ENCODE measurements around the gene LRRC75B. TPM values are rescaled to one million over a fixed set of nuclear protein-coding genes. Genes with fewer than 3 reads are reported as not detected.

Gene LRRC75B
- total and polyA plus RNA-seq, 2 donors (not counting 3 experiments of a cell fraction or from before 2014, with no cell fraction given) = 8.9 to 15.0 TPM

DNA sequence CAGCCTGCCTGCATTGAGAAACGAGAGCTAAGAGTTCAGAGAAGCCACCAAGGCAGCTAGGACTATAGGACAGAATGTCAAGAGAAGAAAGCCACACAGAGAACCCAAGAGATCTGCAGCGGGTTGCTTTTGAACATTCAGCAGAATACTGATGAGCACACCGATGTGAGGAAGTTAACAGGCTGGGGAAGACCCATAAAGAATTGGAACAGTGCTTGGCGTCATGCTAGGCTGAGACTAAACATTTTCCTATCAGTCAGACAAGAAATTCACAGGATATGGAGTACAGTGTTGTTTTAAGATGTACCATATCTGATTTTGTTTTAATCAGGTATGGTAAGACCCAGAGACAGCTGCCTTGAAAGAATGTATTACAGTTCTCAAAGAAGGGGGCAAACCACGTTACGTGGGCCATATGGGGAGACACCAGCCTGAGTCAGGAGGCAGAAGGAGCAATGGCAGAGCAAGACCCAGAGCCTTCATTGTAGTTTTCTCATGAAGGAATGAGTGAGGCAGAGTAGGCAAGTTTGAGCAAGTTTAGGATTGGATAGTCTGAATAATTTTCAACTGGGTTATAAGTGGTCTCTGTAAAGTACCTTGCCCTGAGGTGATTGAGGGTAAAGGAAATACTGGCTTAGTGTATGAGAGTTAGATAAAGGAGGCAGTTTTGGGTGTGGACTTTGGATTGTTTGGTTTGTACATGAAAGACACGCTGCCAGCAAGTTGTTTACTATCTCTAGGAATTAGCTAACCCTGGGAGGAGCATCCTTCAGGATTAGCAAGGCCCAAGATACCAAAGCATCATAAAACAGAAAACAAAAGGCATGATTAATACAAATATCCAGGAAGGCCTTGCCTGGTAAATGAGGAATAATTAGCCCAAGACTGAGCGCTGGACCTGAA is 14.3 kb downstream of the LRRC75B start:
- ChIA-PET POLR2A (no interaction called here), CTCF (no interaction called here)
- Histone ChIP-seq H3K27me3 (ENCODE audit: control insufficient read depth in 2 of 2, insufficient read depth in 2 of 2, low read length in 2 of 2) (no peaks in the 10 kb centered on the region), H3K4me1 (ENCODE audit: control insufficient read depth, extremely low read depth, insufficient read depth, low read length) (no peaks in the 10 kb centered on the region), H3K9me1 (replicated peaks; ENCODE audit: control insufficient read depth, extremely low read depth, insufficient read depth, low read length) (no peaks in the 10 kb centered on the region), H3K4me2 (ENCODE audit: insufficient read depth, low read length) (no peak overlapping the region), H3K4me3 (replicated peaks in 1 of 3; ENCODE audit: insufficient read depth in 1 of 3, low read depth in 1 of 3, low read length in 3 of 3) (no peak overlapping the region), H3K9me3 (replicated peaks; ENCODE audit: control insufficient read depth, insufficient read depth, low read length) (no peaks in the 10 kb centered on the region), H4K20me1 (replicated peaks; ENCODE audit: control insufficient read depth, extremely low read depth, insufficient read depth, low read length) (no peaks in the 10 kb centered on the region), H2AFZ (ENCODE audit: low read depth, low read length) (no peak overlapping the region), H3K36me3 (ENCODE audit: control insufficient read depth in 2 of 2, extremely low read depth in 1 of 2, insufficient read depth in 2 of 2, low read length in 2 of 2) (peaks cover 0 to 2% of the 10 kb centered on the region in 2 experiments), H3K27ac (ENCODE audit: insufficient read depth, low read depth, low read length) (no peak overlapping the region), H3K79me2 (ENCODE audit: control insufficient read depth, insufficient read depth, low read length) (no peaks in the 10 kb centered on the region), H3K9ac (replicated peaks; ENCODE audit: extremely low read depth, insufficient read depth, low read length) (no peak overlapping the region)
- DNase-seq (ENCODE audit: low read depth, low spot score) (no peak), FAIRE-seq (no peak)
- intact Hi-C loops (cut with micrococcal nuclease) = no loop called here
- no TSS peak for BruUV-seq (replicated peaks)
- dilution Hi-C loops (cut with MboI; ENCODE audit: extremely low pct_ligation_motif_present, low sequenced_read_pairs) = no loop called here
- no peak for TF ChIP-seq MAX (IDR thresholded peaks at IDR 0.05; ENCODE audit: insufficient read depth, insufficient read length)
- no peak for TF ChIP-seq FOS (IDR thresholded peaks at IDR 0.05; ENCODE audit: borderline replicate concordance, insufficient read depth, low read length)
- TF ChIP-seq MYC (IDR thresholded peaks at IDR 0.05; ENCODE audit: low read depth, low read length) = no peak

DNA sequence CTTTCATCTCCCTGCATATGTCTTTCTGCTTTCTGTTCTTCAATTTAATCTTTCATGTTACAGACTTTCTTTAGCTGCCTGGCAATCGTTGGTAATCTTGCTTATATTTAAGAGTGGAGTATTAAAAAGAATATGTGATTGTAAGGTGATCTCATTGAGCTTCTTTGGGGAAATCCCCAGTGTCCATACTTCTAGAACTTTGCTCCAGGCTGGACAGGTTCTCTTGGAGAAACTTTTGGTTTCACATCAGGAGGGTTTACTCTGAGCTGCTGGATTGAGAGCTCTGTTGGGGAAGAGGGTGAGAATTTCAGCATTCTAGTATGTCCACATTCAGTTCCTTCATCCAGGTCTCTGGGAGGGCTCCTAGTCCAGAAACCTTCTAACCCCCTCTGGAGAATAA is 16.1 kb downstream of the LRRC75B start:
- Histone ChIP-seq H3K9me1 (replicated peaks; ENCODE audit: control insufficient read depth, extremely low read depth, insufficient read depth, low read length) (no peaks in the 10 kb centered on the region), H3K79me2 (ENCODE audit: control insufficient read depth, insufficient read depth, low read length) (no peaks in the 10 kb centered on the region), H3K9ac (replicated peaks; ENCODE audit: extremely low read depth, insufficient read depth, low read length) (no peak overlapping the region), H4K20me1 (replicated peaks; ENCODE audit: control insufficient read depth, extremely low read depth, insufficient read depth, low read length) (no peaks in the 10 kb centered on the region), H3K27me3 (ENCODE audit: control insufficient read depth in 2 of 2, insufficient read depth in 2 of 2, low read length in 2 of 2) (no peaks in the 10 kb centered on the region), H2AFZ (ENCODE audit: low read depth, low read length) (no peak overlapping the region), H3K9me3 (replicated peaks; ENCODE audit: control insufficient read depth, insufficient read depth, low read length) (no peaks in the 10 kb centered on the region), H3K4me3 (replicated peaks in 1 of 3; ENCODE audit: insufficient read depth in 1 of 3, low read depth in 1 of 3, low read length in 3 of 3) (no peak overlapping the region), H3K4me1 (ENCODE audit: control insufficient read depth, extremely low read depth, insufficient read depth, low read length) (no peaks in the 10 kb centered on the region), H3K4me2 (ENCODE audit: insufficient read depth, low read length) (no peak overlapping the region), H3K36me3 (ENCODE audit: control insufficient read depth in 2 of 2, extremely low read depth in 1 of 2, insufficient read depth in 2 of 2, low read length in 2 of 2) (peaks cover 4 to 6% of the 10 kb centered on the region in 2 experiments), H3K27ac (ENCODE audit: insufficient read depth, low read depth, low read length) (no peak overlapping the region)
- POLR2A ChIA-PET = no interaction called here
- TF ChIP-seq JUN (IDR thresholded peaks at IDR 0.05; ENCODE audit: borderline replicate concordance, insufficient read depth, insufficient read length, low read depth) = no peak
- no peak for TF ChIP-seq FOS (IDR thresholded peaks at IDR 0.05; ENCODE audit: borderline replicate concordance, insufficient read depth, low read length)
- TF ChIP-seq POLR2AphosphoS5 (IDR thresholded peaks at IDR 0.05; ENCODE audit: insufficient read depth, low read depth, low read length) = no peak
- TF ChIP-seq, protein P1, sequence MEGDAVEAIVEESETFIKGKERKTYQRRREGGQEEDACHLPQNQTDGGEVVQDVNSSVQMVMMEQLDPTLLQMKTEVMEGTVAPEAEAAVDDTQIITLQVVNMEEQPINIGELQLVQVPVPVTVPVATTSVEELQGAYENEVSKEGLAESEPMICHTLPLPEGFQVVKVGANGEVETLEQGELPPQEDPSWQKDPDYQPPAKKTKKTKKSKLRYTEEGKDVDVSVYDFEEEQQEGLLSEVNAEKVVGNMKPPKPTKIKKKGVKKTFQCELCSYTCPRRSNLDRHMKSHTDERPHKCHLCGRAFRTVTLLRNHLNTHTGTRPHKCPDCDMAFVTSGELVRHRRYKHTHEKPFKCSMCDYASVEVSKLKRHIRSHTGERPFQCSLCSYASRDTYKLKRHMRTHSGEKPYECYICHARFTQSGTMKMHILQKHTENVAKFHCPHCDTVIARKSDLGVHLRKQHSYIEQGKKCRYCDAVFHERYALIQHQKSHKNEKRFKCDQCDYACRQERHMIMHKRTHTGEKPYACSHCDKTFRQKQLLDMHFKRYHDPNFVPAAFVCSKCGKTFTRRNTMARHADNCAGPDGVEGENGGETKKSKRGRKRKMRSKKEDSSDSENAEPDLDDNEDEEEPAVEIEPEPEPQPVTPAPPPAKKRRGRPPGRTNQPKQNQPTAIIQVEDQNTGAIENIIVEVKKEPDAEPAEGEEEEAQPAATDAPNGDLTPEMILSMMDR (IDR thresholded peaks at IDR 0.05; ENCODE audit: extremely low read depth in 1 of 2, insufficient read depth in 1 of 2, low read depth in 1 of 2, low read length in 2 of 2) = no peak
- TF ChIP-seq EZH2 (IDR thresholded peaks at IDR 0.05; ENCODE audit: borderline replicate concordance, low read depth, low read length, severe bottlenecking) = no peak
- TF ChIP-seq GATA2 (IDR thresholded peaks at IDR 0.05; ENCODE audit: insufficient read depth, insufficient read length, low read depth, low read length) = no peak
- TF ChIP-seq MAX (IDR thresholded peaks at IDR 0.05; ENCODE audit: insufficient read depth, insufficient read length) = no peak
- no peak for TF ChIP-seq MYC (IDR thresholded peaks at IDR 0.05; ENCODE audit: low read depth, low read length)
- TF ChIP-seq POLR2A (IDR thresholded peaks at IDR 0.05; ENCODE audit: low read depth, low read length) = no peak
- no TSS peak for BruUV-seq (replicated peaks)
- intact Hi-C loops (cut with micrococcal nuclease) = no loop called here
- CTCF ChIA-PET = interaction anchor here (1.2 kb wide), 1 partner anchor 10 kb away, joined by 4 read pairs; no protein-coding TSS in a partner anchor
- no peak for FAIRE-seq
- no peak for DNase-seq (ENCODE audit: low read depth, low spot score)
- dilution Hi-C loops (cut with MboI; ENCODE audit: extremely low pct_ligation_motif_present, low sequenced_read_pairs) = no loop called here
